ENCODE data around the gene MRPL20.

Gene MRPL20

DNA sequence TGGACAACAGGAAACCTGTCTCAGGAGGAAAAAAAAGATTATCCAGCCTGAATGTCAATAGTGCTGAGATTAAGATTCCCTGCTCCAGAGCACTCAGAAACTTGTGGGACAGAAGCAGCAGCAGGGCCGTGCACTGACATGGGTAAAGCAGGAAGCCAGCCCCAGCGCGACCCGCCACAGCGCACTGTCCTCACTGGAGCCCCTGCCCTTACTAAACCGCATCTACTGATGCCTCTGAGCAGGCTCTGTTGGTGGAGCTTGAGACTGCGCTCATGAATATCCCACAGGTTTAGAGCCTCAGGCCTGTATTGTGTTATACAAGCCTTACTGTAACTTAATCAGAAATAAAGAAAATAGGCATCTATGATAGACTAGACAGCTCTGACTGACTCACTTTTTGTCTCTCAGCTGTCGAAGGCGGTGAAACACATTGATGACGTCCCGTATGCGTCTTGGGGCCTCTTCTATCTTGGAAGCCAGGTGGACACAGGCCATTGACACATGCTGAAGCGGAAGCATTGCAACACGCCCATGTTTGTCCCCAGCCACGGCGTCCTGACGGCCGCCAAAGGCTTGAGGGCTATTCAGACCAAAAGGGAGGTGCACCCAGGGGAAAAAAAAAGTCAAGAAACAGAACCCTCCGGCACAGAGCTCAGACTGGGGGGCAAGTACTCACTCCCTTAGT, 9.1 kb downstream of the MRPL20 start:
- H3K27ac ChIP-seq, result peak overlapping the region; percentile 80
- TF ChIP-seq, protein P1, sequence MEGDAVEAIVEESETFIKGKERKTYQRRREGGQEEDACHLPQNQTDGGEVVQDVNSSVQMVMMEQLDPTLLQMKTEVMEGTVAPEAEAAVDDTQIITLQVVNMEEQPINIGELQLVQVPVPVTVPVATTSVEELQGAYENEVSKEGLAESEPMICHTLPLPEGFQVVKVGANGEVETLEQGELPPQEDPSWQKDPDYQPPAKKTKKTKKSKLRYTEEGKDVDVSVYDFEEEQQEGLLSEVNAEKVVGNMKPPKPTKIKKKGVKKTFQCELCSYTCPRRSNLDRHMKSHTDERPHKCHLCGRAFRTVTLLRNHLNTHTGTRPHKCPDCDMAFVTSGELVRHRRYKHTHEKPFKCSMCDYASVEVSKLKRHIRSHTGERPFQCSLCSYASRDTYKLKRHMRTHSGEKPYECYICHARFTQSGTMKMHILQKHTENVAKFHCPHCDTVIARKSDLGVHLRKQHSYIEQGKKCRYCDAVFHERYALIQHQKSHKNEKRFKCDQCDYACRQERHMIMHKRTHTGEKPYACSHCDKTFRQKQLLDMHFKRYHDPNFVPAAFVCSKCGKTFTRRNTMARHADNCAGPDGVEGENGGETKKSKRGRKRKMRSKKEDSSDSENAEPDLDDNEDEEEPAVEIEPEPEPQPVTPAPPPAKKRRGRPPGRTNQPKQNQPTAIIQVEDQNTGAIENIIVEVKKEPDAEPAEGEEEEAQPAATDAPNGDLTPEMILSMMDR (IDR thresholded peaks at IDR 0.05), result no peak
- TF ChIP-seq ZFX (IDR thresholded peaks at IDR 0.05; ENCODE audit: borderline replicate concordance), result no peak

DNA sequence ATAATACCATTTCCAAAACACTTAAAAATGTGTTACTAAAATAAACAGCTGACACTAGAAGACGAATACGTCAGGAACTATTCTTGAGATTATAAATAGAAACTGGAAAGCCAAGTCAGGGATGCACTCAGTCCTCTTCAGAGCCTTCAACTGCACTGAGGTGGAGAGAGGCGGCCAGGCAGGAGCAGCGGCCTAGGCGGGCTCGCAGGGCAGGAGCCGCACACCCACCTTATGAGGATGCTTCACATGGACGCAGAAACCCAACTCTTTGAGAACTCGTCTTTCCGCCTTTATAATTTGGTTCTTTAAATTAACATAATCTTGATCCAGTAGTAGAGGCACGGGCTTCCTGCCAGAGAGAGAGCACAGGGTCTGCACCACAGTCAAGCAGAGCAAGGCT, 11.9 kb downstream of the MRPL20 start:
- H3K27ac ChIP-seq, result no peak overlapping the region
- TF ChIP-seq, protein P1 (IDR thresholded peaks at IDR 0.05), result no peak
- TF ChIP-seq ZFX (IDR thresholded peaks at IDR 0.05; ENCODE audit: borderline replicate concordance), result no peak

DNA sequence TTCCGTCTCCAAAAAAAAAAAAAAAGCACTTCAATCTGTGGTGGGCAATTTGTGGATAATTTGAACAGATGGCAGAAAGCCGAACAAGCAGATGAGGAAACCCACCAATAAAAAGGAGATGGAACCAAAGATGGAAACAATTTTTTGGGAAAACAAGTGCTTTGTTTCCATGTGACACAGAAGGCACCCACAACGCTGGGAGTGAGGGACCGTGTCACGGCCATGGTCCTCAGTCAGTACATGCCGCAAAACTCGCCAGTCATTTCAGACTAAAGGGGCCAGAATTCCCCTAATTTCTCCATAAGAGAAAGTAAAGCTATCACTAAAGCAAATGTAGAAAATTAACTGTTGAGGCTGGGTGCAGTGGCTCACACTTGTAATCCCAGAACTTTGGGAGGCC, 13.0 kb downstream of the MRPL20 start:
- H3K27ac ChIP-seq, result no peak overlapping the region
- TF ChIP-seq, protein P1 (IDR thresholded peaks at IDR 0.05), result no peak

DNA sequence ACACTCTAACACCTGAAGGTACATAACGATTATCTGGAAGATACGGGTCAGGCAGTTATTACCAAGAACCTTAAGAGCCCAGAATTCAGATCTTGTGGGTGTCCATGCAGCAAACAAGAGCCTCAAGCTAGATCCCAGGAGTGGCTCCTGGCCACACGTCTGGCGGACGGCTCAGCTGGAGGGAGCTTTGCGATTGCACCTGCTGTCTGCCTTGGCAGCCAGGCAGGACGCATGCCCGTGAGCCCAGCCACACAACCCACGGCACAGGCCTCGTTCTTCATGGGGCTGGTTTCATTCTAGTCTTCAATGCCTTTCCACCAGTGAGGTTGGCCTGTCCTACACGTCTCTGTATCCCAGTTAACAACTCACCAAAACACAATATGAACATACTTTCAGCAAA, 13.7 kb downstream of the MRPL20 start:
- H3K27ac ChIP-seq, result no peak overlapping the region
- TF ChIP-seq, protein P1 (IDR thresholded peaks at IDR 0.05), result no peak
- TF ChIP-seq ZFX (IDR thresholded peaks at IDR 0.05; ENCODE audit: borderline replicate concordance), result no peak

DNA sequence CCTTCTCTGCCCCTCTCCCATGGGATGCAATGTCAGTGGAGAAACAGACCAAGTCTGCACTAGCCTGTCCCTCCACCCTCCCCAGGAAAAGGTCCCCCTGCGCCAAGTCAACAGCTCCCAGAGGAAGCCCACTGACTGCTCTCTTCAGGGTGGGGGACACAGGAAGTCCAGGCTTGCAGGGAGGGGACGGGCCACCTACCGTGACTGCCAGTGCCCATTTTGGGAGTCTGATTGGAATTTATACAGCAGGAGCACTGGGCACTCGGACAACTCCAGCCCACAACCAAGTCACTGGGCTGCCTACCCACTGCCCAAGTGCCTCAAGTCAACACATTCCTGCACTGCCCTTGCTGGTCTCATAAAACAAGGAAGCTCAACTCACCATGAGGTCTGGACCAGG, 14.1 kb downstream of the MRPL20 start:
- H3K27ac ChIP-seq, result no peak overlapping the region
- TF ChIP-seq, protein P1 (IDR thresholded peaks at IDR 0.05), result no peak
- TF ChIP-seq ZFX (IDR thresholded peaks at IDR 0.05; ENCODE audit: borderline replicate concordance), result no peak

DNA sequence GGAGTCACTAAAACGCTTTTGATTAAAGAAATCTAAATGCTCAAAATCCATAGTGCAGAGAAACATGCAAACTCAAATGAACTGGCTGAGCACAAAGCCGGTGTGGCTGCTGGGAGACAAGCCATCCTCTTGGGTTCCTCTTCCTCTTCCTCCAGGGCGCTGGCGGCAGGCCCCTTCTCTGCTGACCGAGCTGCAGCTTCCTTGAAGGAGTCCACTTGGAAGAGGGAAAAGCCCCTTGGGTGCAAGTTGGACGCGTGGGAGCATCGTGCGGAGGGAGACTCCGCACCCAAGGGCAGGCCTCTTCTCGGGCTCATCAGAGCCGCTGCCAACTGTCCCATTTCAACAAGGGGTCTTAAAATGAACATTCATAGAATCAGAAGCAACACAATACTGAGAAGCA, 15.9 kb downstream of the MRPL20 start:
- H3K27ac ChIP-seq, result no peak overlapping the region
- TF ChIP-seq ZFX (IDR thresholded peaks at IDR 0.05; ENCODE audit: borderline replicate concordance), result no peak
- TF ChIP-seq, protein P1 (IDR thresholded peaks at IDR 0.05), result no peak

DNA sequence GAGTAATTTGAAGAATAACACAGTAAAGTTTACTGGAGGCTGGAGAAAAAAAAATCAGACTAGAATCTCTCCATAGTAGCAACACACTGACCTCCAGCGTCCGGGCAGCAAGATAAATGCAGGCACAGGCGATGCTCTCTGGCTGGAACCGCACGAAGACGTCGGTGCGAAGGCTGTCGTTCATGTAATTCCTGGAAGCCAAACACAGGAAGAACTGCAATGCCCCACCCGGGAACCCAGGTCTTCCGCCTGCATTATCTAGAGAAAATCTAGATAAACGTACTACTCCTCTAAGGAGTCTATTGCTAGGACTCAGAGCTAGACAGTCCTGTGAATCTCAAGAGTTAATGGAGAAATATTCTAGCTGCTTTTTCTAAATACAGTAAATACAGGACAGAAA, 16.4 kb downstream of the MRPL20 start:
- no peak overlapping the region for H3K27ac ChIP-seq
- no peak for TF ChIP-seq ZFX (IDR thresholded peaks at IDR 0.05; ENCODE audit: borderline replicate concordance)
- TF ChIP-seq, protein P1 (IDR thresholded peaks at IDR 0.05), result no peak

All from 22Rv1 (cell line).